Adrenal gland (tissue), 5 donors: Measurements from ENCODE around the gene ZNF350.

Source experiments
- CTCF ChIP-seq, 6 experiments: fragments of 450-650 bp in 4 of 6; fragments of 200-600 bp in 2 of 6; sonication (generic) in 1 of 6; IDR thresholded peaks; 1 replicate in 5 of 6; 2 replicates in 1 of 6; pipeline versions ENCODE4 v1.5.1 to v1.8.0; 2016 to 2021; ENCODE audit warnings: antibody characterized with exemption in 6 of 6, mild to moderate bottlenecking in 2 of 6, moderate library complexity in 1 of 6
- POLR2A ChIP-seq, 2 donors: fragments of 450-650 bp; IDR thresholded peaks; one replicate each; pipeline ENCODE4 v1.6.1; 2017; ENCODE audit warnings: antibody characterized with exemption in 2 of 2, mild to moderate bottlenecking in 2 of 2, moderate library complexity in 1 of 2
- donor health status: DM: no; HTN: no; CAD: no.

GRCh38 chr19:51980116-51980736 is 6.4 kb downstream of the ZNF350 start:
- TF ChIP-seq CTCF (IDR thresholded peaks at IDR 0.05) (no peak), POLR2A (IDR thresholded peaks at IDR 0.05) (no peak)
